Mononuclear cell (primary cell): ENCODE data around the gene KDM1A. TPM values are rescaled to one million over a fixed set of nuclear protein-coding genes. Genes with fewer than 3 reads are reported as not detected.

ENCODE experiments used
- H3K27me3 ChIP-seq: 2 replicates; pipeline ENCODE4 v1.6.0; 2011; ENCODE audit warnings: low read length, control low read depth; ENCODE audit not compliant: insufficient read depth
- H3K4me1 ChIP-seq: 2 replicates; pipeline ENCODE4 v1.5.1; 2011; ENCODE audit warnings: mild to moderate bottlenecking, low read length, control low read depth; ENCODE audit not compliant: insufficient read depth
- H3K4me3 ChIP-seq: 2 replicates; pipeline ENCODE4 v1.5.1; 2011; ENCODE audit warnings: mild to moderate bottlenecking, low read length, moderate library complexity
- H3K9me3 ChIP-seq: 2 replicates; pipeline ENCODE4 v1.5.1; 2011; ENCODE audit warnings: low read depth, mild to moderate bottlenecking, control low read depth, low read length
- total RNA-seq: library from RNA; depleted of rRNA; stranded (reverse); fragments of >200 nt; gene quantifications from one replicate; pipeline ENCODE4 v1.2.3, GENCODE V29; 2012

Gene KDM1A
- total RNA-seq, 1 donor, result 37.6 TPM

DNA sequence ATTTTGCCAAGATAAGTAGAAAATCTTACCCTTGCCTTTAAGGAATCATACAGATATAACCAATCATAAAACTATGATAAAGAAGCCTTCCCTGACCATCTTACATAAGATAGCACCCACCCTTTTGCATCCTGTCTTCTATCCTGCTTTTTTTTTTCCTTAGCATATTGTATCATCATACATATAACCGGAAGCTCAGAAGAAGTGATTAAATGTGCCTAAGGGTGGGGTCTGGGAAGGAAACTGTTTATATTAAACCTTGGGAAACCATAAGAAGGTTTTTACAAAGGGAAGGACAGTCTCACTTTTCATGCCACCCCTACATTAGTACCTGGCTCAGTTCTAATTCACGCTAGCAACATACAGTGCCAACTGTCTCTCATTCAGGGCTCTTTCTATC, 82.6 kb downstream of the KDM1A start:
- H3K27me3 ChIP-seq, result no peaks in the 10 kb centered on the region
- H3K9me3 ChIP-seq, result no peaks in the 10 kb centered on the region
- peaks cover 39% of the 10 kb centered on the region for H3K4me1 ChIP-seq
- H3K4me3 ChIP-seq, result no peak overlapping the region

DNA sequence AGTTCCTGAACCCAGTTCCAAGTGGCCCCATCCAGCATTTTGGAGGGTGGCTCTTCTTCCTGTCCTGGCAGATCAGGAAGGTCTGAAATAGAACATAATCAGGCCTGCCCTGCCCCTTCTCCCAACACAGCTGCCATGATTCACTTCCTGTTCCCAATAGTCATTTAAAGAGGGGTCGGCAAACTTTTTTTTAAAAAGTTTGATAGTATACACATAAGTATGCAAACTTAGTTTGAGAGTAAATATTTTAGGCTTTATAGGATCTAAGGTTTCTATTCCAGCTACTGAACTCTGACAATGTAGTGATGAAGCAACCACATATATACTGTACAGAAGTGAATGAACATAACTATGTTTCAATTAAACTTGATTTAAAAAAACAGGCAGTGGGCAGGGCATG, 83.0 kb downstream of the KDM1A start:
- no peaks in the 10 kb centered on the region for H3K9me3 ChIP-seq
- no peak overlapping the region for H3K4me3 ChIP-seq
- peaks cover 39% of the 10 kb centered on the region for H3K4me1 ChIP-seq
- no peaks in the 10 kb centered on the region for H3K27me3 ChIP-seq

DNA sequence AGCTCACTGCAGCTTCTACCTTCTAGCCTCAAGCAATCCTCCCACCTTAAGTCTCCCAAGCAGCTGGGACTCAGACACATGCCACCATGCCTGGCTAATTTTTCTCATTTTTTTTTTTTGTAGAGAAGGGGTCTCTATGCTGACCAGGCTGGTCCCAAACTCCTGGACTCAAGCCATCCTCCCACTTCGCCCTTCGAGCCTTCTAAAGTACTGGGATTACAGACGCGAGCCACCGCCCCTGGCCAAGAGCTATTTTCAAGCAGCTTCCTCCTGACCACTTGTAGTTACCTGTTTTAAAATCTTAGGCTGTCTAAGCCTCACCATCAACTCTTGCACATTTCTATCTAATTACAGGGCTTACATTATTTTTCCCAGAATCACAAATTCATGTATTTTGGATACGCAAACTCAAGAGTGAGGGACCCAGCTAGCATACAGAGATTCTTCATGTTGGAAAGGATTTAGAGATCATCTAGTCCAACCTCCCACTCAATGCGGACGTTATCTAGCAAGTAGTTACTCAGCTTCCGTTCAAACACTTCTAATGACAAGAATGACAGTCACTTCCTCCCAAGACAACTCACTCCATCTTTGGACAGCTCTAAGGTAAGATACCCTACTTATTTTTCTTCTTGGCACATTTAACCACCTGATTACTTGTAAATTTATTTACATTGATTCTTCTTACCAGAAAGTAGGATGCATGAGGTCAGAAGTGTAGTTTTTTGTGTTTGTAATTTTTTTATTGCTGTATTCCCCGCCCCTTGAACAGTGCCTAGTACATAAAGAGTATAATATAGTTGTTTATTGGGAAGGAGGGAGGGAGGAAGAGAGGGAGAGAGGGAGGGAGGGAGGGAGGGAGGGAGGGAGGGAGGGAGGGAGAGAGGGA, 84.0 kb downstream of the KDM1A start:
- Histone ChIP-seq H3K4me1 (peaks cover 39% of the 10 kb centered on the region), H3K27me3 (no peaks in the 10 kb centered on the region), H3K9me3 (no peaks in the 10 kb centered on the region), H3K4me3 (no peak overlapping the region)

DNA sequence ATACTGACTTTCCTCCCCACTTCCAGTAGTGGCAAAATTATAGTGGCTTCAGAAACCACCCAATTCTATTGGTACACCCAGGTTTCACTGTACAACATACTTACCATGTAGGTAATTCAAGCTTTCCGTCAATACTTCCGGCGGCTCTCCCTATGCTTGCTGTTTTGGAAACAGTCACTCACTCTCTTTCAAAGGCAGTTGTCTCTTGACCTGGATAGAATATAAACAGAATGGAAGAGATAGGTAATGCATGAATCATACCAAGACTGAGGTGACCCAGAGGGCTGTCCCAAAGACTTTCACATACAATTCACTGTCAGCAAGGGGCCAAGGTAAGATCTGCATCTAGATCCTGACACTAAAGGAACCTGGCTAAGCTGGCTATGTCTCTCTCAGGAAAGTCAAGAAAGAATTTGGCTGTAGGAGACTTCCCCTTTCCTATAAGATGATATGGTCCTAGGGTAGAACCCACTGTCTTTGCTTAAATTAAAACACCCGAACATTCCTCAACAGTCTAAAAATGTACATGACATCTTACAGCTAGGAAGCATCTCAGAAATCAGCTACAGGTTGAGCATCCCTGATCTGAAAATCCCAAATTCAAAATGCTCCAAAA, 89.8 kb downstream of the KDM1A start:
- Histone ChIP-seq H3K4me1 (peaks cover 27% of the 10 kb centered on the region), H3K9me3 (no peaks in the 10 kb centered on the region), H3K27me3 (no peaks in the 10 kb centered on the region), H3K4me3 (no peak overlapping the region)

DNA sequence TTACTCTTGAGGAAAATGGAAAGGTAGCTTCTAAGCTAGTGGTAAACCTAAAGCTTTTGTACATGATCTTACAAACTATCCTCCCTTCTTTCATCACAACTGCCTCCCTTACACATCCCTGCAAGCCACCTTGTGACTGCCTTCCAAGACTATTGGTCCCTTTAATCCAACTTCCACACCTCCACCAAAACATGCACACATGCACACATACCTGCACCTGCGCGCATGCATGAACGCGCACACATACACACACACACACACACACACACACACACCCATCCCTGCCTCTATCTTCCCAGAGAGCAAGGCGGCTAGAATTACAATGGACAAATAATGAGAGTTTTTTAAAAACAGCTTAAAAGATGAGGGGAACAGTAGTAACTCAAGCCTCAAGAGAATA, 91.1 kb downstream of the KDM1A start:
- H3K9me3 ChIP-seq, result no peaks in the 10 kb centered on the region
- H3K4me3 ChIP-seq, result no peak overlapping the region
- H3K27me3 ChIP-seq, result no peaks in the 10 kb centered on the region
- H3K4me1 ChIP-seq, result peaks cover 31% of the 10 kb centered on the region

DNA sequence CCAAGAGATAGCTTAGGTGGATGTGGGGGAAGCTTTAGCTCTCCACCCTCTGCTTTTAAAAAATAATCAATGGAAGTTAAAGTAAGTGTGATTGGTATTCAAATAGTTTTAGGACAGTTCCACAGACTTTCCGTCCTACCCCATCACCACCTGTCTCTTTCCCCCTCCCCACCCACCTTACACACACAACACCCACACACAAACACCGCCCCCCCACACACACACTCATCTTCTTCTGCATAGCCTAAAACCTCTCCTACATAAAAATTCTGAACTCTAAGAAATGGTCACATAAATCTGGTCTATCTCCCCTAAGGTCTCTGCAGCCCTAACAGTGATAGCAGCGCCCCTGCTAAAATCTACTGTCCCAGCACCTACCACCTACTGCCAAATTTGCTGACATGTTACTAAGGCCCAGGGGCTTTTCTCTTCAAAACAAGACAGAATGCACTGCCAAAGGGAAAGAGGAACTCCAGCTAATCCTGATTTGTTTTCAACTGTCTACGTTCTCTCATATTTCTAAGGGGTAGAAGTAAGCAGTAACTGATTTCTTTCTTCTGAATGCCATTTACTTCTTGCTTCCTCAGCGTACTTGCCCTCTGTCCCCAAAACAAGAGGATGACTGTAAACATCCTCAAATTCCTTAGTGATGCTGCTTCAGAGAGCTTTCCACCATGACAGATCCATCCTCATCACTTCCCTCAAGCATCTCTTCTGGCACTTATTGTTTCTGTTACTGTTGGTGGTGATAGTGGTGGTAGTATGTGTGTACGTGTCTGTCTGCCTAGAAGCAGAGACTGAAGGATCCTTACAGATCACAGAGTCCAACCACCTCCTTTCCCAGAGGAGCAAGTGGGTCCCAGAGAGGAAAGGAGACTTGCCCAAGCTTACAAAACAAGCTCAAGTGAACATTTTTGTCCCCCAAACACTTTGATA, 92.6 kb downstream of the KDM1A start:
- H3K9me3 ChIP-seq, result no peaks in the 10 kb centered on the region
- peaks cover 40% of the 10 kb centered on the region for H3K4me1 ChIP-seq
- H3K4me3 ChIP-seq, result no peak overlapping the region

DNA sequence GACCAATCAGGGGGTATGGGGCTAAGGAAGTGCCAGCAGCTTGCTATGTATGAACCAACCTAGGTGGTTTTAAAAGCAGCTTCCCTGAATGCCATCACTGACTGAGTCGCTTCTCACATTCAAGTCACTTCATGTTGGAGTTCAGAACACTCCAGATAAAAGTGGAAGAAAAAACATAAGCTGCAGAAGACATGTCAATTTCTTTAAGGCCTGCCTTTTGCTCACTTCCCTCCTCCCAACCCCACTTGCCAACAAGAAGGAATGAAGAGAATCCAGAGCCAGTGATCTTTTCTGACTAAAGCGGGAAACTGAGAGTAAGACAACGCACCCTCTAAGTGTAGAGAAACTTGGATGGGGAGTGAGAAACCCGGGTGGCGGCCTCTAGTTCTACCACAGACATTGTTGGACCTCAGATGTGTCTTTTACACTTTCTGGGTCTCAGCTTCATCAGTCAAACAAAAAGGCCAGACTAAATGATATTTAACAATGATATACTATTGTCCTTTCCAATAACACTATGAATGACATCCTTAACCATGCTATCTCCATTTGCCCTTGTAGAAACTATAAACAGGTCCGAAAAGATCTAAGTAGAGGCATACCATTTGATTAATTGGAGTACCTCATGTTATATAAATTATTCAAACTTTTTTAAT, 95.3 kb downstream of the KDM1A start:
- no peaks in the 10 kb centered on the region for H3K27me3 ChIP-seq
- H3K4me3 ChIP-seq, result no peak overlapping the region
- peaks cover 46% of the 10 kb centered on the region for H3K4me1 ChIP-seq
- no peaks in the 10 kb centered on the region for H3K9me3 ChIP-seq

More for the DNA sequence above, 92.6 kb downstream of the KDM1A start:
- H3K27me3 ChIP-seq, result no peaks in the 10 kb centered on the region

DNA sequence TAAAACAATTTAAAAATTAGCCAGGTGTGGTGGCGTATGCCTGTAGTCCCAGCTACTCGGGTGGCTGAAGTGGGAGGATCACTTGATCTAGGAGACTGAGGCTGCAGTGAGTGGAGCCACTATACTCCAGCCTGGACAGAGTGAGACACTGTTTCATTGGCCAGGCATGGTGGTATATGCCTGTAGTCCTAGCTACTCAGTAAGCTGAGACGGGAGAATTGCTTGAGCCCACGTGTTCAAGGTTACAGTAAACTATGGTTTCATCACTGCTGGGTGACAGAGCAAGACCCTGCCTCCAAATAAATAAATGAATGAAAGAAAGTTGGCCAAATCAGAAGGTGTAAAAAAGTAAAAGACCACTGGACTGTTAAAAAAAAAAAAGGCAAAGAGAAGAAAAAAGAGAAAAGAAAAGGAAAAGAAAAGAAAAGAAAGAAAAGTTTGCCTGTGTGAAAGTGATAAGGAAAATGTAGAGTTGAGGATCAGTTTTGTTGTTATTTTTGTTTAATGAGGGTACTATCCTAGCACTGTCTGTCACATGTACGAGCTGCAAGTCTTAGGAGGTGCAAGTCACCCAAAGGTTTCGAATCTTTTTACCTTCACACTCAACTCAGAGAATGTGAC, 97.1 kb downstream of the KDM1A start:
- Histone ChIP-seq H3K4me1 (peaks cover 41% of the 10 kb centered on the region), H3K4me3 (no peak overlapping the region), H3K27me3 (no peaks in the 10 kb centered on the region), H3K9me3 (no peaks in the 10 kb centered on the region)

DNA sequence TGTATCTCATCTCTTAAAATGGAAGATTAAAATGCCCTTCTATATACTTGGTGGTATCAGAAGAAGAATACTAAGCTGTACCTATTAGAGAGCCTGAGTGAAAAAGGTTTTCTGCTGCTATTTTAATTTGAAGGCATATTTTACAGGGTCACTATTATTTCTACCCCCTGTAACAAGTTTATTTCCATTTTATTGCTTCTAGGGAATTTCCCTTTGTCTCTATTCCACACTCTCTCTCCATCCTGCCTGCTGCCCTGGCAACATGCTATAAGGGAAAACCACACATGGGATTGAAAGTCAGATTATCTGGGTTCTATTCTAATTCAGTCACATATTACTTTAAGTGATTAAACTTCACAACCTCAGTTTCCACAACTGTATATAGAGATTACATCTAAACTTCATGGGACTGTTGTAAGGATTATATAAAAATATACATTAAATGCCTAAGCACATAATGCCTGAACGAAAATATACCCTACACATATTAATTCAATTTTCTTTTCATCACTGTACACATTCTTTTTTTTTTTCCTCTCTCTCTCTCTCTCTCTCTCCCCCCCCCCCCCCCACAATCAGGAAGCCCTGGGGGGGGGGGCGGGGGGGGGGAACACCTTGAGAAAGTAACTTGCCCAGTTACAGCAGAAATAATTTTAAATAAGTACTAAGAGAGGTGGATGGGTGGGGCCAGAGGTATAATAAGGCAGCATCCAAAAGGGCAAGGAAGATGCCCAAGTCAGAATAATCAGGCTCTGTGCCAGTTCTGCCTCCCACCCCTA, 97.8 kb downstream of the KDM1A start:
- Histone ChIP-seq H3K4me3 (no peak overlapping the region), H3K27me3 (no peaks in the 10 kb centered on the region), H3K9me3 (no peaks in the 10 kb centered on the region), H3K4me1 (peaks cover 33% of the 10 kb centered on the region)

DNA sequence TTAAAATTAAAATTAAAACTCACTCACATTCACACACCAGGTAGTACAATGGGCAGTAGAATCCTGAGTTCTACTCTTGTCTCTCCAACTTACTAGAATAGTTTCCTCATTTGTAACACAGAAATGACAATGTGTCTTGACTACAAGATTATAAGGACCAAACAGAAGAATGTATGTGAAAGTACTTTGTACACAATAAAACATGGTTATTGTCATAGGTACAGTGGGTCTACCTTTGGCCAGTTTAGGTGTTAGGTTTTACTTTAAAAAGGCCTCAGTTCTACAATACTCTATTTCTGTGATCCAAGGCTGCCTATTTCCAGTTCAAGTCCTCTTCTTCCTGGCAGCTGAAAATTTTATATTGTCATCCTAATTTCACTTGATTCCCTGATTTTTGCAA, 99.1 kb downstream of the KDM1A start:
- H3K9me3 ChIP-seq, result no peaks in the 10 kb centered on the region
- peaks cover 31% of the 10 kb centered on the region for H3K4me1 ChIP-seq
- no peak overlapping the region for H3K4me3 ChIP-seq
- H3K27me3 ChIP-seq, result no peaks in the 10 kb centered on the region

DNA sequence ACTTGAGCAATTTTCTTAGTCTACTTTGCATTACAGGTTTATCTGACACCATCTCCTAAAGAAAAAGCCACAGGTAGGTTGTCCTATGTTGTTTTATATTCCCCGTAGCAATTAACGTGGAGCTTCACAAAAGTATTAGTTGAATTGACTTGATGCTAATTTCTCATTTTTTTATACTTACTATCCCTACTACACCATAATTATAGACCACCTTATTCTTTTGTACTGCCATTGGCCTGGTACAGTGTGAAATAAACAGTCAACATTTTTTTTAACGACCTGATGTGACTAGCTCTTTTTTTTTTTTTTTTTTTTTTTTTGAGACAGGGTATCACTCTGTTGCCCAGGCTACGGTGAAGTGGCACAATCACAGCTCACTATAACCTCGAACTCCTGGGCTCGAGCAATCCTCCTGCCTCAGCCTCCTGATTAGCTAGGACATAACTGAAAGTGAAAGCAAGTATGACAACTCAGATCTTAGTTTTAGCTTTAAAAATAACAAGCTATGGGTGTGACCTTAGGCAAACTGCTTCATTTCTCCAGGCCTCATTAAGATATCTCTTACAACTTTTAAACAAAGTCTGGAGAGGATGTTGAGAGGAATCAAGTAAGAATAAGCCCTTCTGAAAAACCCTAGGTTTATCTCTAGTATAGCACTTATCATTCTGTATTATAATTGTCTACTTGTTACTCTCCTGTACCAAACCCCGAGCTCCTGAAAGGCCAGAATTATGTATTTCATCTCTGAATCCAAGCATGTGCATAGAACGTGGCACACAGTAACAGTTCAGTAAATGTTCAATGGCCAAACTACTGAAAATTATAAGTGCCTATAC, 99.9 kb downstream of the KDM1A start:
- H3K4me3 ChIP-seq, result no peak overlapping the region
- H3K4me1 ChIP-seq, result peaks cover 29% of the 10 kb centered on the region
- H3K9me3 ChIP-seq, result no peaks in the 10 kb centered on the region
- no peaks in the 10 kb centered on the region for H3K27me3 ChIP-seq

DNA sequence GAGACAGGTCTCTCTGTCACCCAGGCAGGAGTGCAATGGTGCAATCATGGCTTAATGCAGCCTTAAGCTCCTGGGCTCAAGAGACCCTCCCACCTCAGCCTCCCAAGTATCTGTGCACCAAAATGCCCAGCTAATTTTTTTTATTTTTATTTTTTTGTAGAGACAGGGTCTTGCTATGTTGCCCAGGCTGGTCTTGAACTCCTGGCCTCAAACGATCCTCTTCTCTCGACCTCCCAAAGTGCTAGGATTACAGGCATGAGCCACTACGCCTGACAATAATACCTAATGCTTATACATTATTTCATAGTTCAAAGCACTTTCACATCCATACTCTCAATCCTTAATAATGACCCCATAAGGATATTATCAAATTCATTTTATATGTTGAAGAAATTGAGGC, 101.1 kb downstream of the KDM1A start:
- Histone ChIP-seq H3K9me3 (no peaks in the 10 kb centered on the region), H3K4me1 (peaks cover 23% of the 10 kb centered on the region), H3K4me3 (no peak overlapping the region), H3K27me3 (no peaks in the 10 kb centered on the region)
